Stimulated activated CD4-positive, alpha-beta T cell treated with anti-CD3 and anti-CD28 coated beads, Interleukin-2, amount 100 ng/mL, for 24 hours (primary cell): Measurements from ENCODE around the gene ZXDC.

Experiments used
- DNase-seq, 2 donors: peaks; one replicate each; pipeline ENCODE4 v3.0.0-alpha.2; 2020

Gene ZXDC

GRCh38 chr3:126413693-126414080 is 62.0 kb downstream of the ZXDC start:
- DNase-seq: no peak

- no peak for DNase-seq
Measured at GRCh38 chr3:126412841-126413692, 62.6 kb downstream of the ZXDC start.

GRCh38 chr3:126408099-126408498 is 67.6 kb downstream of the ZXDC start:
- no peak for DNase-seq

GRCh38 chr3:126407412-126408044 is 68.2 kb downstream of the ZXDC start:
- no peak for DNase-seq

- no peak for DNase-seq
Measured at GRCh38 chr3:126406389-126407296, 69.0 kb downstream of the ZXDC start.

- DNase-seq: no peak
Measured at GRCh38 chr3:126402666-126403302, 72.9 kb downstream of the ZXDC start.

DNA sequence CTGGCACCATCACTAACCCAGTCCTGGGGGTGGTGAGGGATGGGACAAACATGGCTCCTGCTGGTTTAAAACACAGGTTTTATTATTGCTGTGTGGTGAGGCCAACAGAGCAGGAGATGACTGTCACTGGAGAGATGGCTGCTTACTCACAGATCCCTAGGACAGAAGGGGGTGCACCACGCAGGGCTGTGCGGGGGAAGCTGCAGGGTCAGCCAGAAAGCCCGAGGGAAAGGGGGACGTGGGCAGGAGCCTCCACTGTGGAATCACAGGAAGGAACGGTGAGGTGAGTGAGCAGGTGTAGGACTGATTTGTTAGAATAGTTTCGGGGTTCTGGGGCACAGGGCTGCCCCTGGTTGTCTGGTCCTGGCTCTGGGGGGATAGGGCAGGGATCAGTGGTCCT is 73.5 kb downstream of the ZXDC start:
- no peak for DNase-seq

DNA sequence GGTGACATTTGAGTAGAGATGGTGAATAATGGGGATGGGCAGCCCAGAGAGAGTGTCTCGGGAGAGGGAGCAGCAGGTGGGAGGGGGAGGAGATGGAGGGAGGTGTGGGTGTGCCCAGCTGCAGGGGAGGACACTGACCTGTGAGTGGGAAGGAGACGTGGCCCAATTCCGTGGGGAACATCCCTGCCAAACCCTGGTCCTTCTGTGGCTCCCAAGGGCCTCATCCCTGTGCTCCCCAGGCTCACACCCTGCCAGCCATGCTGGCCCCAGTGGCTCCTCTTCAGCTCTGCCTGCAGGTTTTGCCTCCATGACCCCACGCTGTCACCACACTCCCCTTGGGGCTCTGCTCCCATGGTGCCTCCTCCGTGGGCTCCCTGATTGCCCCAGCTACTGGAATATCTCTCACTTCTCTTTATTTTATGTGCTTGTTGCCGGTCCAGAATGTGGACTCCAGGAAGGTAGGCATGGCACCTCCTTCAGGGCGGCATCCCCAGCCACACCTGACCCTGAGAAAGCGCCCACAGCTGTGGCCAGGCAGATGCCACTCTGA is 74.0 kb downstream of the ZXDC start:
- no peak for DNase-seq

GRCh38 chr3:126399756-126400155 is 75.9 kb downstream of the ZXDC start:
- no peak for DNase-seq

DNA sequence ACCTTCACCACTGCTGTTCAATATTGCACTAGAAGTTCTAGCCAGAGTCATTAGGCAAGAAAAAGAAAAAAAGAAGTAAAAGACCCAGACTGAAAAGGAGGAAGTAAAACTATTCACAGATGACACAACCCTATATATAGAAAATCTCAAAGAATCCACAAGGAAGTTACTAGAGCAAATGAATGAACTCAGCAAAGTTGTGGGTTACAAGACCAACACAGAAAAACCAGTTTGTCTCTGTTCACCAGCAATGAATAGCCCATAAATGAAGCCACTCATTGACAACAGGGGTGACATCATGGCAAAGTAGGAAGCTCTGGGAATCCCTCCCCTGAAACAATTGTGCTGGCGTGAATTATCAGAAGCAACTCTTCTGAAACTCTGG is 76.3 kb downstream of the ZXDC start:
- no peak for DNase-seq

DNA sequence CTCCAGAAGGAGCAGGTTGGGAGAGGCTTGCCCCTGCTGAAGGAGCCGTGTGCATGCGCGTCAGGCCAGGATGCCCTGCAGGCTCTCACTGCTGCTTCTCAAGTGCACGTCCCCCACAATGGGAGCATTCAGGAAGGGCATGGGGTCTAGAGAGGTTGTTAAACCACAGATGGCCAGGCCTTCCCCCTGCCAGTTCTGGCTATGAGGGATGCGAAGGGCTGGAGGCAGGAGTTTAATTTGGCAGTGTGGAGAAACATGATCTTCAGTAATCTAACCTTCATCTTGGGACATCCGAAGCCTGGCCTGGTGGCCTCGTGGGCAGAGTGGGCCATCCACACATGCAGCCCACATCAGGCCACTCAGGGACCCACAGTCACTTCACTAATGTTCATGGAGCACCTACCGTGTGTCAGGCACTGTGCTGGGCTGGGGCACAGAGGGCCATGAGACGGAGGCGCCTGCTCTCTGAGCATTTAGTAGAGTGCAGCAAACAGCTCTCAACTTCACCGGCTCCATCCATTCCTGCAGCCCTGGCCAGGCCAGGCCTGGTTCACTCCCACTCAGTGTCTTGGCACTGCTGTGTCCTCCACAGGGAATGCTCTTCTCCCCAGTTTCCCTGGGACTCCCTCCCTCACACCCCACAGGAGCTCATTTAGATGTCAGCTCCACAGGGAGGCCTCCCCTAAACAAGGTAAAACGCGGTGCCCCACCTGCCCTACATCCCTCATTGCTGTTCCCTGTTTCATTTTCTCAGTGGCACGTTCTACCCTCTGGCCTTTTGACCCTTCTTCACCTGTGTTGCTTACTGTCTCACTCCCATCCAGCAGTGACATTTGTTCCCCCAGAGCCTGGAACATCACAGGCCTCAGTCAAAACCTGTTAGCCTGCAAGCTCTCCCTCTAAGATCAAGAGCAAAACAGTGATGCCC is 77.0 kb downstream of the ZXDC start:
- DNase-seq: no peak

GRCh38 chr3:126397610-126398422 is 77.9 kb downstream of the ZXDC start:
- no peak for DNase-seq

DNA sequence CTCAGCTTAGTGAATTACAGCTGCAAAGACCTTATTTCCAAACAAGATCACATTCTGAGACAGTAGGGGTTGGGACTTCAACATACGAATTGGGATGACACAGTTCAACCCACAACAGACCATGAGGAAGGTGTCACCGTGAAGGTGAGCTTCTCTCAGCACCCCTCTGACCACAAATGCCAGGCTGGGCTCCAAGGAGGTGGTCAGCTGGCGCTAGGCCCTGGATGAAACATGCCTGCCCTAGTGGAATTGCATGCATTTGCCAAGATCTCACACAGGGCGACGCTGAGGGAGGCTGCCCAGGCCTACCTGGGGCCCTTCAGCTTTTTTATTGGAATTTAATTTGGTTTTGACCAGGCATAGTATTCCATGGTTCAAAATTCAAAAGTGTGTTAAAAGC is 79.2 kb downstream of the ZXDC start:
- no peak for DNase-seq

GRCh38 chr3:126395846-126396513 is 79.7 kb downstream of the ZXDC start:
- no peak for DNase-seq

DNA sequence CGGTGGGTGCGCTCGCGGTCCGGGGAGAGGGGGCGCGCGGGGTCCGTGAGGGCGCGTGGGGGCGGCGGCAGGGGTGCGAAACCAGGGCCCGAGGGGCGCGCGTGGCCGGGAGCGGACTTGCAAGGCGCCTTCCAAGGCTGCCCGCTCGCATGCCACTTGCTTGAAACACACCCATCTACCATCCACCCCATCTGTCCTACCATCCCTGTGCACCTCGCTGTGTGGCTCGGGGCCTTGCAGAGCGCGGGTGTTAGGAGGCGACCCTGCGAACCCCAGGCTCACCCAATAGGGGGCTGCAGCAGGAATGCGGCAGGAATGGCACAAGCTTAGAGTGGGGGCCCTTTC is 80.7 kb downstream of the ZXDC start:
- no peak for DNase-seq

- DNase-seq: no peak
Measured at GRCh38 chr3:126394179-126394976, 81.3 kb downstream of the ZXDC start, which contains the start of gene CFAP100. Gene CFAP100 (plus strand): TSS chr3:126394909. CDS start chr3:126396001, 1,092 bp downstream.

GRCh38 chr3:126393563-126393962 is 82.1 kb downstream of the ZXDC start:
- no peak for DNase-seq

DNA sequence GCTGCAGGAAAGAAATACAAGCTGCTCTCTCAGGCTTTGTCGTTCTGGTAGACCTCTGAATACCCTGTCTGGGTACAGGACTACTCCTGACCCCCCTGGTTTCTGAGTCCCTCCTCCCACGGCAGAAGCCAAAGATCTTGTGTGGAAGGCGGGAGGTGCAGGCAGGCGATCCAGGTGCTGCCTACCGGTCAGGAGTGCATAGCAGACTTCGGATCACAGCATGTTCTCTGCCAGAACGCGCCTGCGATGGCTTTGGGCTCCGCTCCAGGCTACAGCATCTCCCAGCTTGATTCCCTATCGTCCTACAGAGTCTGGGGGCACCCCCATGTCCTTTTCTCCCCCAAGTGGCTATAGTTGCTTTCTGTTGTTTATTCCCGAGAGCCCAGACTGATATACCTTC is 83.4 kb downstream of the ZXDC start:
- no peak for DNase-seq

DNA sequence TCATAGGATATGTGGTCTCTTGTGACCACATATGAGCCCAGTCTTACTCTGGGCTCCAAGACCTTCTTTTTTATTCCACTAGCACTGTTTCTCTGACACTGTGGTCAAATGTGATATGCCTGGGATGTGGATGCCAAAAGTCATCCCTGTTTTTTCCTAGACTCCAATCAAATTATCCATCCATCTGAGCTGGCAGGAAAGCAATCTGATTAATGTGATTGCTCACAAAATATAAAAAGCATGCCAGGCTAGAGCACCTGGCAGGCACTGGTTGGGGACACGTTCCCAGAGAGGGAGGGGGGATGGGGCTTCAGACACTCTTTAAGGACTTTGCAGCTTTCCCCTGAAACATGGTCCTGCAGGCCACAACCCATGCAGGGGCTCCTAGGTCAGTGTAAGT is 84.1 kb downstream of the ZXDC start:
- DNase-seq: no peak
